SK-N-SH treated with all-trans-retinoic acid at 6 μM for 48 hours (cell line): Measurements from ENCODE around the gene TIMM10B.

Experiments used
- ATAC-seq: fragments of 200-7000 bp; cut with Tn5 transposase; 3 replicates; pipeline ENCODE4 v1.9.1; 2020; ENCODE audit warnings: mild to moderate bottlenecking, moderate library complexity
- ARNTL ChIP-seq: fragments of 450-650 bp; formaldehyde crosslinking; IDR thresholded peaks from 2 replicates; pipeline ENCODE4 v1.5.0; 2020; ENCODE audit warnings: low read depth, mild to moderate bottlenecking, moderate library complexity, borderline replicate concordance
- BACH2 ChIP-seq: fragments of 250-450 bp; sonication (Bioruptor Pico); IDR thresholded peaks from 2 replicates; pipeline ENCODE4 v1.9.0; 2021; ENCODE audit warnings: mild to moderate bottlenecking, borderline replicate concordance
- CSDC2 ChIP-seq: fragments of 250-450 bp; sonication (Bioruptor Pico); IDR thresholded peaks from 2 replicates; pipeline ENCODE4 v1.5.0; 2020; ENCODE audit warnings: mild to moderate bottlenecking, moderate library complexity
- ESRRG ChIP-seq: fragments of 250-450 bp; sonication (Bioruptor Pico); IDR thresholded peaks from 2 replicates; pipeline ENCODE4 v1.6.1; 2021; ENCODE audit warnings: mild to moderate bottlenecking
- GLIS3 ChIP-seq: fragments of 250-450 bp; sonication (Bioruptor Pico); IDR thresholded peaks from 2 replicates; pipeline ENCODE4 v1.5.0; 2020; ENCODE audit warnings: mild to moderate bottlenecking, moderate library complexity
- ISL1 ChIP-seq: fragments of 250-450 bp; sonication (Bioruptor Pico); IDR thresholded peaks from 2 replicates; pipeline ENCODE4 v2.1.2; 2022; ENCODE audit warnings: mild to moderate bottlenecking, moderate library complexity
- OSR1 ChIP-seq: fragments of 250-450 bp; sonication (Bioruptor Pico); IDR thresholded peaks from 2 replicates; pipeline ENCODE4 v1.8.0; 2022; ENCODE audit warnings: moderate library complexity, mild to moderate bottlenecking, inconsistent platforms
- PATZ1 ChIP-seq: fragments of 250-450 bp; sonication (Bioruptor Pico); IDR thresholded peaks from 2 replicates; pipeline ENCODE4 v1.8.0; 2020; ENCODE audit warnings: mild to moderate bottlenecking, moderate library complexity, borderline replicate concordance
- PPARA ChIP-seq: fragments of 250-450 bp; sonication (Bioruptor Pico); IDR thresholded peaks from 2 replicates; pipeline ENCODE4 v1.5.0; 2020; ENCODE audit warnings: mild to moderate bottlenecking, borderline replicate concordance
- RARB ChIP-seq: fragments of 250-450 bp; sonication (Bioruptor Pico); IDR thresholded peaks from 2 replicates; pipeline ENCODE4 v1.8.0; 2021; ENCODE audit warnings: mild to moderate bottlenecking, moderate library complexity
- SNAI2 ChIP-seq: fragments of 250-450 bp; sonication (Bioruptor Pico); IDR thresholded peaks from 2 replicates; pipeline ENCODE4 v1.5.0; 2020; ENCODE audit warnings: mild to moderate bottlenecking, moderate library complexity
- TCF4 ChIP-seq: fragments of 250-450 bp; sonication (Bioruptor Pico); IDR thresholded peaks from 2 replicates; pipeline ENCODE4 v1.8.0; 2021; ENCODE audit warnings: mild to moderate bottlenecking, moderate library complexity, borderline replicate concordance
- TOX ChIP-seq: fragments of 250-450 bp; sonication (Bioruptor Pico); IDR thresholded peaks from 2 replicates; pipeline ENCODE4 v1.8.0; 2021; ENCODE audit warnings: mild to moderate bottlenecking, moderate library complexity, borderline replicate concordance
- TSHZ2 ChIP-seq: fragments of 250-450 bp; sonication (Bioruptor Pico); IDR thresholded peaks from 2 replicates; pipeline ENCODE4 v1.5.0; 2020; ENCODE audit warnings: mild to moderate bottlenecking, moderate library complexity
- ZC3H10 ChIP-seq: fragments of 250-450 bp; sonication (Bioruptor Pico); IDR thresholded peaks from 2 replicates; pipeline ENCODE4 v1.5.1; 2021; ENCODE audit warnings: mild to moderate bottlenecking, moderate library complexity
- ZFP3 ChIP-seq: fragments of 250-450 bp; sonication (Bioruptor Pico); IDR thresholded peaks from 2 replicates; pipeline ENCODE4 v1.5.0; 2020; ENCODE audit warnings: mild to moderate bottlenecking, moderate library complexity
- ZFP30 ChIP-seq: fragments of 450-650 bp; formaldehyde crosslinking; IDR thresholded peaks from 2 replicates; pipeline ENCODE4 v1.5.0; 2022; ENCODE audit warnings: mild to moderate bottlenecking, moderate library complexity
- ZNF70 ChIP-seq: fragments of 450-650 bp; formaldehyde crosslinking; IDR thresholded peaks from 2 replicates; pipeline ENCODE4 v1.5.0; 2020; ENCODE audit warnings: mild to moderate bottlenecking, moderate library complexity
- ZNF8 ChIP-seq: fragments of 450-650 bp; formaldehyde crosslinking; IDR thresholded peaks from 2 replicates; pipeline ENCODE4 v1.5.0; 2020; ENCODE audit warnings: mild to moderate bottlenecking, moderate library complexity
- TF ChIP-seq, protein P1 (sequence below): fragments of 250-450 bp; sonication (Bioruptor Pico); IDR thresholded peaks from 2 replicates; pipeline ENCODE4 v1.5.1; 2020; ENCODE audit warnings: low read depth, mild to moderate bottlenecking, moderate library complexity
- TF ChIP-seq, protein P2 (sequence below): fragments of 250-450 bp; sonication (Bioruptor Pico); IDR thresholded peaks from 2 replicates; pipeline ENCODE4 v1.8.0; 2021; ENCODE audit warnings: low read depth, mild to moderate bottlenecking, moderate library complexity, borderline replicate concordance

TIMM10B gene

GRCh38 chr11:6448574-6448973, 32.7 kb upstream of the TIMM10B start:
- TF ChIP-seq ZNF70 (CRISPR knock-in tag) (no peak), ZC3H10 (no peak), ARNTL (CRISPR knock-in tag) (no peak), TSHZ2 (CRISPR knock-in tag) (no peak), ZFP3 (CRISPR knock-in tag) (no peak), PATZ1 (CRISPR knock-in tag) (no peak), TCF4 (no peak), OSR1 (no peak), GLIS3 (CRISPR knock-in tag) (no peak), SNAI2 (no peak), PPARA (no peak), ESRRG (CRISPR knock-in tag) (no peak), BACH2 (CRISPR knock-in tag) (no peak), ZFP30 (CRISPR knock-in tag) (no peak)
- TF ChIP-seq, protein P1, sequence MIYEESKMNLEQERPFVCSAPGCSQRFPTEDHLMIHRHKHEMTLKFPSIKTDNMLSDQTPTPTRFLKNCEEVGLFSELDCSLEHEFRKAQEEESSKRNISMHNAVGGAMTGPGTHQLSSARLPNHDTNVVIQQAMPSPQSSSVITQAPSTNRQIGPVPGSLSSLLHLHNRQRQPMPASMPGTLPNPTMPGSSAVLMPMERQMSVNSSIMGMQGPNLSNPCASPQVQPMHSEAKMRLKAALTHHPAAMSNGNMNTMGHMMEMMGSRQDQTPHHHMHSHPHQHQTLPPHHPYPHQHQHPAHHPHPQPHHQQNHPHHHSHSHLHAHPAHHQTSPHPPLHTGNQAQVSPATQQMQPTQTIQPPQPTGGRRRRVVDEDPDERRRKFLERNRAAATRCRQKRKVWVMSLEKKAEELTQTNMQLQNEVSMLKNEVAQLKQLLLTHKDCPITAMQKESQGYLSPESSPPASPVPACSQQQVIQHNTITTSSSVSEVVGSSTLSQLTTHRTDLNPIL (CRISPR knock-in tag): no peak
- TF ChIP-seq, protein P2, sequence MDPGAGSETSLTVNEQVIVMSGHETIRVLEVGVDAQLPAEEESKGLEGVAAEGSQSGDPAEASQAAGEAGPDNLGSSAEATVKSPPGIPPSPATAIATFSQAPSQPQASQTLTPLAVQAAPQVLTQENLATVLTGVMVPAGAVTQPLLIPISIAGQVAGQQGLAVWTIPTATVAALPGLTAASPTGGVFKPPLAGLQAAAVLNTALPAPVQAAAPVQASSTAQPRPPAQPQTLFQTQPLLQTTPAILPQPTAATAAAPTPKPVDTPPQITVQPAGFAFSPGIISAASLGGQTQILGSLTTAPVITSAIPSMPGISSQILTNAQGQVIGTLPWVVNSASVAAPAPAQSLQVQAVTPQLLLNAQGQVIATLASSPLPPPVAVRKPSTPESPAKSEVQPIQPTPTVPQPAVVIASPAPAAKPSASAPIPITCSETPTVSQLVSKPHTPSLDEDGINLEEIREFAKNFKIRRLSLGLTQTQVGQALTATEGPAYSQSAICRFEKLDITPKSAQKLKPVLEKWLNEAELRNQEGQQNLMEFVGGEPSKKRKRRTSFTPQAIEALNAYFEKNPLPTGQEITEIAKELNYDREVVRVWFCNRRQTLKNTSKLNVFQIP (CRISPR knock-in tag): no peak
- no peak for ATAC-seq

- TF ChIP-seq PPARA: no peak
- no peak for TF ChIP-seq OSR1
- no peak for TF ChIP-seq ARNTL (CRISPR knock-in tag)
- TF ChIP-seq ZNF8 (CRISPR knock-in tag): no peak
- TF ChIP-seq TOX (CRISPR knock-in tag): no peak
- no peak for TF ChIP-seq PATZ1 (CRISPR knock-in tag)
- no peak for TF ChIP-seq GLIS3 (CRISPR knock-in tag)
- TF ChIP-seq CSDC2 (CRISPR knock-in tag): no peak
- no peak for TF ChIP-seq ZFP30 (CRISPR knock-in tag)
- TF ChIP-seq ISL1 (CRISPR knock-in tag): no peak
- no peak for TF ChIP-seq RARB
- TF ChIP-seq, protein P2 (CRISPR knock-in tag): no peak
- no peak for TF ChIP-seq ZFP3 (CRISPR knock-in tag)
- no peak for TF ChIP-seq BACH2 (CRISPR knock-in tag)
- no peak for TF ChIP-seq ESRRG (CRISPR knock-in tag)
- TF ChIP-seq, protein P1 (CRISPR knock-in tag): no peak
- no peak for TF ChIP-seq TCF4
- TF ChIP-seq ZC3H10: no peak
- TF ChIP-seq TSHZ2 (CRISPR knock-in tag): no peak
- no peak for TF ChIP-seq SNAI2
- ATAC-seq: no peak
Measured at GRCh38 chr11:6452219-6452618, 29.1 kb upstream of the TIMM10B start.
